NCI-H446 treated with DMSO at 0.1 percent for 48 hours (cell line): Measurements from ENCODE around the gene FBXO15.

Experiments used
- DNase-seq: peaks from one replicate; lab custom pipeline; 2025; lab: John Stamatoyannopoulos, UW

FBXO15 gene

DNA sequence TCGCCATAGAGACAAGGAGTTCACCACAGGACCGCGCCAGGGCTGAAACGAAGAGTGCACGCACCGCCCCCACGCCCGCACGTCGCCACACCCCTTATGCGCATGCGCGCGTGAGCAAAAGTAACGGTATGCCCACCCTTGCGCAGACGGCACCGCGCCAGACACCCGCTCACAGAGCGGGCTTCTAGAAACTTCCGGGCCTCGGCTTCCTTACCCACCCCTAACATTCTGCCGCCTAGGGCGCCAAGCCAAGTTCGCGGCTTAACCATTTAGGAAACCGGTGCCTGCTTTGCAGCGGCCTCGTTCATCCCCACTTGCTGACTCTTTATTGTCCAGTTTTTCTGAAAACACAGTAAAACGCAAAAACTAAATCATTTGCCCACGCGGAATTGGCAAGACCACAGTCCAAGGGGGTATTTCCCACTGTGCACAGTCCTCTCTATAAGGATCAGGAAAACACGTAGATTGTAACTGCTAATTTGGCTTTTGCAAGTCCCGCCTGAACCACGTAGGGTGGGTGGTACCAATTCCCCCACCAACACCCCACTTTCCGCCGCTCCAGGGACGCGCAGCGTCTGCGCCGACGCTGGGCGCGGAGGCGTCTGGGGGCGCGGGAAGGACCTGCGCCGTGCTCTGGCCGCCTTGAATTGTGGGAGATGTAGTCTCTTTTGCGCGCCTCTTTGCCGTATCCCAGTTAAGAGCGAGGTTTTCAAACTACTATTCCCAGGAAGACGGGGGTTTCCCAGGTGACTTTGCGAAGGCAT lies at the start of gene FBXO15, which contains the start of gene TIMM21:
Gene FBXO15 (minus strand): TSS at position 56 of the 764 bp plus-strand sequence. CDS start 49 bp downstream, at position 7.
Gene TIMM21 (plus strand): TSS at position 745 of the 764 bp plus-strand sequence. CDS start 286 bp downstream, outside the sequence.
- peak; percentile 93 for DNase-seq

- peak; percentile 21 for DNase-seq
These were observed 48.8 kb upstream of the FBXO15 start for GRCh38 chr18:74196220-74197119.

- DNase-seq: no peak
These were observed 47.1 kb upstream of the FBXO15 start for GRCh38 chr18:74194691-74195090.

DNA sequence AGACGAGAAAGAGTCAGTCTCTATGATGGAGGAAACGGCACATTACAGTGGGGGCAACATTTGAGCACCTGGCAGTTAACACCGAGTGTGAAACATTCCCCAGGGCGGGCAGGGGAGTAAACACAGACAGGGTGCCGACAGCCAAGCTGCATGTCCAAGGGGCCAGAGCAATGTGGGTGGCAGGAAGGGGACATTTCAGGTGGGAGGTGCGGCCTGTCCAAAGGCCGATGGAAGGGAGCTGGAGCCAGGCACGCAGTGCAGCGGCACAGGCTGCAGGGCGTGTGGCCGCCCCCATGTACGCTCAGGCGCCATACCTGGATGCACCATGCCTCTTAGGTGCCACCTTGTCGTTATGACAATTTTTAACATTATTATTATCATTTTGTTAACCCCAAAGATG lies 43.9 kb upstream of the FBXO15 start:
- DNase-seq: no peak

- no peak for DNase-seq
These were observed 42.5 kb upstream of the FBXO15 start for GRCh38 chr18:74190086-74190485.

DNA sequence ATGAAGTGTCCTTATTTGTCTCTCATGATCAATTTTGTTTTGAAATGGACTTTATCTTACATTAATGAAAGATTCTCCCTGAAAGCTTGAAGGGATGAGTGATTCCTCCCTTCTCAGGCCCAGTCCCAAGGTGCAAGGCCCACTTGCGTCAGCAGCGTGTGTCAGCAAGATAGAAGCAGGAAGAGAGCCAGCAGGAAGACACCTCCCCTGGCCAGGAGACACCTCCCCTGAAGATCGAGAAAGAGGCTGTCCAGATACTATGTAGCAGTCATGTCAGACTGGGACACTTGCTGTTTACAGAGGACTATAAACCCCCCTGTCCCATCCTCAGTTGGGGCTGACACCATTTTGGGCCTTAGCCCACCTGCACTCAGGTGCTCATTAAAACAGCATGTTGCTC lies 39.0 kb upstream of the FBXO15 start:
- DNase-seq: no peak

DNA sequence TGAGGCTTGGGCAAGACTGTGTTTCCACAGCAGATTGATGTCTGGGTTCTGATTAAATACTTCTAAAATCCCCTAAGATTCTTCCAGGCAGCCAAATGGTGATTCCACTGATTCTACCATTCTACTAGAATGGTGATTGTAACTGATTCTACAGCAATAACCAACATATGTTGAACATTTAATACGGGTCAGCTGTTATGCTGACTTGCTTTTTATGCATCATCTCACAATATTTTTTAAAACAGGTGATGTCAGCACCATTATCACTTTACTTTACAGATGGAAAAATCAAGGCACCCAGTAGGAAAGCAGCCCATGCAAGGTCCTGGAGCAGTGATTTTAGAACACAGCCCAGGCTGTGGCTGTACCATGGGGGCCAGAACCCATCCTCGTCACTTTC lies 38.2 kb upstream of the FBXO15 start:
- no peak for DNase-seq

GRCh38 chr18:74184875-74185274 lies 37.2 kb upstream of the FBXO15 start:
- no peak for DNase-seq

- DNase-seq: no peak
These were observed 35.5 kb upstream of the FBXO15 start for GRCh38 chr18:74183130-74183529.

- DNase-seq: no peak
These were observed 34.7 kb upstream of the FBXO15 start for GRCh38 chr18:74182335-74182734.

GRCh38 chr18:74179623-74180199 lies 32.1 kb upstream of the FBXO15 start:
- no peak for DNase-seq

DNA sequence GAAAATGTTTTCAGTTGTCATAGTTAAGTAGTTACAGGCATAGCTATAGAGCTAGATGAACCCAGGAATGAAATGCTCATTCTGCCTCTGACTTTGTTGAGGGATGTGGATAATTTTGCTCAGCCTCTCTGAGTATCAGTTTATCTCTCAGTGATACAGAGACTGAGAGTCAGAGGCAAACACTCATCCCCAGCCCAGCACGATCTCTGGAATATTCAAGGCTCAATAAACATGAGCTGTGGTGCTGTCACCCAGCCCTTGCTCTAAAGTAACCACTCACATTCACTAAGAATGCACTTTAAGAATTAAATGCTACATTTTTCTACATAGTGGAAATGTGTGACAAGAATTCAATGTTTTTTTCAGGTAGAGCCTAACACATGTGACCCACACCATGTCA lies 31.2 kb upstream of the FBXO15 start:
- DNase-seq: no peak

DNA sequence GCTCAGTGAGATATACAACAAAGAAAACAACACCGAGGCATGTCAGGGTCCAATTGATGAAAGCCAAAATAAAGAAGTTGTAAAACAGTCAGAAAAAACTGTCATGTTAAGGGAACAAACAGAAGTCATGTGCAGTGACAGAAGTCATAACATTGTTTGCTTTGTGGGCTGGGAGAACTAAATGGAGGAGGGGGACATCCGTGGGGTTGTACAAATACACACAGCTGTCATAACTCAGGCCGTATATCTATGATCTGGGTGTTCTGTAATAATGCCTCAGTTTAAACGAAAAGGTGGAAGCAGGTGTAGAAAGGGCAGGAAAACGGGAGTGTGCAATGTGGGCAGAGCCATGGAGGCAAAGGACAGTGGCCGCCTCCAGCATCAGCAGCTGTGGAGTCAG lies 28.0 kb upstream of the FBXO15 start:
- DNase-seq: no peak

DNA sequence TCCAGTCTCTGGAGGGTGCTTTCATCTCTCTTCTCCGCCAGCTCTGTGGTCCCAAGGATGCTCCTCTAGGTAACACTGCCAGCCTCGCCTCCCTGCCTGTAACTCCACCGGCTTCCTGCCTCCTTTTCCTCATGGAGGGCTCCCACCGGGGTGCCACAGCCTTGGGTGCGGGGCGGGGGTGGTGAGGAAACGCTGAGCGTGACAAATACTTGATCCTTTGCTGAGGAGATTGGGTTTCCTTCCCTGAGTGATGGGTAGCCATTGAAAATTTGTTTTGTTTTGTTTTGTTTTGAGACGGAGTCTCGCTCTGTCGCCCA lies 25.8 kb upstream of the FBXO15 start:
- no peak for DNase-seq

- no peak for DNase-seq
These were observed 25.2 kb upstream of the FBXO15 start for GRCh38 chr18:74172697-74173433.

- DNase-seq: no peak
These were observed 24.4 kb upstream of the FBXO15 start for GRCh38 chr18:74171910-74172606.

DNA sequence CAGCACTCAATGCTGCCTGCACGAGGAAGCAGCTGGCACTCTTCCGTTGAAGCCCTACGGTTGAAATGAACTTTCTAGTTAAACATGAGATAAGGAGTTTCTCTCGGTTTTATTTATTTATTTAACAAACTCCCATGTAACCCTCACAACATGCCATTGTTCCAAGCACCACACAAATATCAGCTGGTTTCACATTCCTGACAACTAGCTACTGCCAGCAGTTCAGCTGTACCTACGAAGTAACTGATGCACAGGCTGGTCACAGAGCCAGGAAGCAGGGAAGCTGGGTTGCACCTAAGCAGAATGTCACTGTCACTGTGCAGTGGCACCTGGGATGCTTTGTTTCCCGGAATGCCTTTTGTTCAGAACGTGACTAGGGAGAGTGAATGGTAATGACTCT lies 18.8 kb upstream of the FBXO15 start:
- DNase-seq: no peak

GRCh38 chr18:74163019-74163660 lies 15.5 kb upstream of the FBXO15 start:
- DNase-seq: no peak

DNA sequence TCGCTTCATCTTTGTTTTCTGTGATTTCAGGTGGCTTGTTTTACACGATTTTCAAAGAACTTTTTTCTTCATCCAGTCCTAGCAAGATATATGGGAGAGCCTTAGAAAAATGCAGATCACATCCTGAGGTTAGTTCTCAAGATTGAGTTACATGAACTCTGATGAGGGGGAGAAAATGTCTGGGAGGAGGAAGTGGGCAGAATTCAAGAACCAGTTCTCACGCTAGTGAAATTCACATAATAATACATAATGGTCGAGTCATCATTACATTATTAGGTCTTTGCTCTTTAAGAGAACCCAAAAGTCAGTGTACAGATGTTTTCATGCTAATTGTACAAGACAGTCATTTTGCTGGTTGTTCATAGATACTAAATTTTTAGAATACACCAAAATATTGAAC lies 7.6 kb upstream of the FBXO15 start:
- no peak for DNase-seq

DNA sequence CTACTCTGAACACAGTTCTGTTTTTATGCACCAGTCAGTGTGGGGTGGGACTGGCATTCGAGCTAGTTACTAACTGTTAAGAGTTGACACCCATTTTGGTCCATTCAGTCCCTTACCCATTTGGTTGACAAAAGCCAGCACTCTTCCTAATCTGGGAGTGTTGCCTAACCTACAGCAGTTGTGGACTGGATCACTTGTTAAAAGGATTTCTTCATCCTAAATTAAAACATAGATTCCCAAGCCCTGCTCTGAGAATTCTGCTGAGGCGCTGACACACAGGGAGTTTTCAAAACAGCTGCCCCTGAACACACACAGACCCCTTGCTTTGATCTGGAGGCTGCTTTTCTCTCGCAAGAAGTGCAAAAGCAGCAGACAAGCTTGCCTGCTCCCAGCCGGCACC lies 7.1 kb upstream of the FBXO15 start:
- DNase-seq: no peak

DNA sequence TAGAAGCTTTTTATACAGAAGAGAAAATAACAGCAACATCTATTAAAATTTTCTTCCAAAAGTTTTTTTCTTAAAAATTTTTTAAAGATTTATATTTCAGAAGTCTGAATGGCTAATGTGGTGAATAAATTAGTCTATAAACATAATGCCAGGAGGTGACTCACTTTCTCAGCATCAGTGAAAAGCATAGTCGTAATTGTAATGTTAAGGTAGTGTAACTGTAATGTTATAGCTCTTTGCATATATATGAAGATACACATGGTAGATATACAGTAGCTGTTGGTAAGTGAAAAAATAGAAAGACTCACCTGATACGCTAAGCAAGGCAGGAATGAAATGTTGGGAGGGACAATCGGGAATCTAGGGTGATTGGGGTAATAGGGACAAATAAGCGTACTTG lies 6.2 kb upstream of the FBXO15 start:
- no peak for DNase-seq
